ENCODE data around the gene BRD9. TPM values are rescaled to one million over a fixed set of nuclear protein-coding genes. Genes with fewer than 3 reads are reported as not detected.
A peak's percentile ranks its signal among the peaks of the same experiment; 100 is the strongest.
"Not testable (repeated sequence)": the region's sequence is repeated elsewhere in the genome, so short reads cannot be mapped to it uniquely, and the experiment has no call there.

Gene BRD9
- total RNA-seq, 1 experiment from 2014 or later: 55.6 TPM

GRCh38 chr5:892394-893136 is at the start of gene BRD9, which contains the start of gene TRIP13 (continued):
- no peak for TF ChIP-seq TEAD4 (CRISPR knock-in tag; IDR thresholded peaks at IDR 0.05)
- no peak for TF ChIP-seq NFYB (CRISPR knock-in tag; conservative IDR thresholded peaks at IDR 0.05; ENCODE audit: low read depth)
- no peak for TF ChIP-seq NR3C1 (CRISPR knock-in tag; conservative IDR thresholded peaks at IDR 0.05; ENCODE audit: low read depth)
- no peak for TF ChIP-seq FOXJ3 (CRISPR knock-in tag; IDR thresholded peaks at IDR 0.05; ENCODE audit: borderline replicate concordance)
- TF ChIP-seq IRF2 (CRISPR knock-in tag; IDR thresholded peaks at IDR 0.05; ENCODE audit: borderline replicate concordance, low read depth): no peak
- TF ChIP-seq, protein P1, sequence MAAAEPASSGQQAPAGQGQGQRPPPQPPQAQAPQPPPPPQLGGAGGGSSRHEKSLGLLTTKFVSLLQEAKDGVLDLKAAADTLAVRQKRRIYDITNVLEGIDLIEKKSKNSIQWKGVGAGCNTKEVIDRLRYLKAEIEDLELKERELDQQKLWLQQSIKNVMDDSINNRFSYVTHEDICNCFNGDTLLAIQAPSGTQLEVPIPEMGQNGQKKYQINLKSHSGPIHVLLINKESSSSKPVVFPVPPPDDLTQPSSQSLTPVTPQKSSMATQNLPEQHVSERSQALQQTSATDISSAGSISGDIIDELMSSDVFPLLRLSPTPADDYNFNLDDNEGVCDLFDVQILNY (CRISPR knock-in tag; IDR thresholded peaks at IDR 0.05): peak; percentile 84
- 0 out of 2 replicates have a peak, but pooled peaks have one; percentile 12 for TF ChIP-seq ZNF317 (CRISPR knock-in tag; IDR thresholded peaks at IDR 0.05; ENCODE audit: borderline replicate concordance, low read depth)
- TF ChIP-seq, protein P2, sequence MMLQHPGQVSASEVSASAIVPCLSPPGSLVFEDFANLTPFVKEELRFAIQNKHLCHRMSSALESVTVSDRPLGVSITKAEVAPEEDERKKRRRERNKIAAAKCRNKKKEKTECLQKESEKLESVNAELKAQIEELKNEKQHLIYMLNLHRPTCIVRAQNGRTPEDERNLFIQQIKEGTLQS (CRISPR knock-in tag; conservative IDR thresholded peaks at IDR 0.05): no peak
- no peak for TF ChIP-seq OVOL2 (CRISPR knock-in tag; IDR thresholded peaks at IDR 0.05; ENCODE audit: borderline replicate concordance)
- no peak for TF ChIP-seq ZNF423 (CRISPR knock-in tag; IDR thresholded peaks at IDR 0.05)
- peak; percentile 40 for TF ChIP-seq JUN (CRISPR knock-in tag; IDR thresholded peaks at IDR 0.05)
- TF ChIP-seq, protein P3, sequence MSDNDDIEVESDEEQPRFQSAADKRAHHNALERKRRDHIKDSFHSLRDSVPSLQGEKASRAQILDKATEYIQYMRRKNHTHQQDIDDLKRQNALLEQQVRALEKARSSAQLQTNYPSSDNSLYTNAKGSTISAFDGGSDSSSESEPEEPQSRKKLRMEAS (CRISPR knock-in tag; IDR thresholded peaks at IDR 0.05): peak; percentile 80; the same call in 1 of the 2 replicates

- CTCF ChIA-PET; ATAC-seq; H3K27me3 Mint-ChIP-seq (ENCODE audit: low read depth); H3K27ac Mint-ChIP-seq; DNase-seq (ENCODE audit: low spot score); H3K9me3 Mint-ChIP-seq; POLR2A ChIA-PET; H3K4me1 Mint-ChIP-seq; H3K36me3 Mint-ChIP-seq; H3K4me3 Mint-ChIP-seq: not testable (repeated sequence)
These were observed 48.1 kb upstream of the BRD9 start for GRCh38 chr5:940741-941140.

DNA sequence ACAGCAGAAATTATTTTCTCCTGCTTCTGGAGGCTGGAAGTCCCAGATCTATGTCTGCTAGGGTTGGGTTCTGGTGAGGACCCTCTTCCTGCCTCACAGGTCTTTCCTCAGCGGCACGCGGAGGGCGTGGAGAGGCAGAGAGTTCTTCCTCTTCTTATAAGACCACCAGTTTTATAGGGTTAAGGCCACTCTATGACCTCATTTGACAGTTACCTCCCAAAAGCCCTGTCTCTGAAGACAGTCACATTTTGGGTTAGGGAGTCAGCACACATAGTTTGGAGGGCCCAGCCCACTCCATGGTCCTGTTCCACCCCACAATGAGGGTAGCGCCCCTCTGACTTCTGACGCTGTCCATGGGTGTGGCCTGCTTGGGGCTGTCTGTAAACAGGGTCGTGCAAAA is 46.8 kb upstream of the BRD9 start:
- Mint-ChIP-seq H3K9me3 (peaks cover 13% of the 10 kb centered on the region), H3K36me3 (no peaks in the 10 kb centered on the region), H3K27me3 (ENCODE audit: low read depth) (no peaks in the 10 kb centered on the region; the same call in none of the 2 replicates), H3K27ac (no peak overlapping the region), H3K4me1 (peaks cover 3% of the 10 kb centered on the region; the same call in 1 of the 2 replicates), H3K4me3 (no peak overlapping the region)
- ATAC-seq (no peak), DNase-seq (ENCODE audit: low spot score) (no peak)
- ChIA-PET CTCF (no interaction called here), POLR2A (no interaction called here)
- TF ChIP-seq, protein P4, sequence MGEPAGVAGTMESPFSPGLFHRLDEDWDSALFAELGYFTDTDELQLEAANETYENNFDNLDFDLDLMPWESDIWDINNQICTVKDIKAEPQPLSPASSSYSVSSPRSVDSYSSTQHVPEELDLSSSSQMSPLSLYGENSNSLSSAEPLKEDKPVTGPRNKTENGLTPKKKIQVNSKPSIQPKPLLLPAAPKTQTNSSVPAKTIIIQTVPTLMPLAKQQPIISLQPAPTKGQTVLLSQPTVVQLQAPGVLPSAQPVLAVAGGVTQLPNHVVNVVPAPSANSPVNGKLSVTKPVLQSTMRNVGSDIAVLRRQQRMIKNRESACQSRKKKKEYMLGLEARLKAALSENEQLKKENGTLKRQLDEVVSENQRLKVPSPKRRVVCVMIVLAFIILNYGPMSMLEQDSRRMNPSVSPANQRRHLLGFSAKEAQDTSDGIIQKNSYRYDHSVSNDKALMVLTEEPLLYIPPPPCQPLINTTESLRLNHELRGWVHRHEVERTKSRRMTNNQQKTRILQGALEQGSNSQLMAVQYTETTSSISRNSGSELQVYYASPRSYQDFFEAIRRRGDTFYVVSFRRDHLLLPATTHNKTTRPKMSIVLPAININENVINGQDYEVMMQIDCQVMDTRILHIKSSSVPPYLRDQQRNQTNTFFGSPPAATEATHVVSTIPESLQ (CRISPR knock-in tag; IDR thresholded peaks at IDR 0.05): no peak

- DNase-seq (ENCODE audit: low spot score): no peak
- H3K27me3 Mint-ChIP-seq (ENCODE audit: low read depth): no peaks in the 10 kb centered on the region; the same call in none of the 2 replicates
- ChIA-PET POLR2A (no interaction called here), CTCF (interaction anchor here (0.9 to 1.2 kb wide), 2 partner anchors 11 to 53 kb away, joined by 3 read pairs; no protein-coding TSS in a partner anchor)
- H3K36me3 Mint-ChIP-seq: no peaks in the 10 kb centered on the region
- H3K27ac Mint-ChIP-seq: no peak overlapping the region
- no peak overlapping the region for H3K4me3 Mint-ChIP-seq
- peaks cover 13% of the 10 kb centered on the region for H3K9me3 Mint-ChIP-seq
- ATAC-seq: no peak
- no peaks in the 10 kb centered on the region for H3K4me1 Mint-ChIP-seq
- TF ChIP-seq PRRX2 (CRISPR knock-in tag; IDR thresholded peaks at IDR 0.05) (no peak), SMAD3 (CRISPR knock-in tag; IDR thresholded peaks at IDR 0.05; ENCODE audit: borderline replicate concordance) (no peak), E2F1 (CRISPR knock-in tag; IDR thresholded peaks at IDR 0.05) (no peak), IRF2 (CRISPR knock-in tag; IDR thresholded peaks at IDR 0.05; ENCODE audit: borderline replicate concordance, low read depth) (no peak), ESRRA (CRISPR knock-in tag; IDR thresholded peaks at IDR 0.05; ENCODE audit: borderline replicate concordance) (no peak), SMAD4 (CRISPR knock-in tag; IDR thresholded peaks at IDR 0.05) (no peak), EMX1 (CRISPR knock-in tag; IDR thresholded peaks at IDR 0.05) (no peak)
- TF ChIP-seq, protein P5, sequence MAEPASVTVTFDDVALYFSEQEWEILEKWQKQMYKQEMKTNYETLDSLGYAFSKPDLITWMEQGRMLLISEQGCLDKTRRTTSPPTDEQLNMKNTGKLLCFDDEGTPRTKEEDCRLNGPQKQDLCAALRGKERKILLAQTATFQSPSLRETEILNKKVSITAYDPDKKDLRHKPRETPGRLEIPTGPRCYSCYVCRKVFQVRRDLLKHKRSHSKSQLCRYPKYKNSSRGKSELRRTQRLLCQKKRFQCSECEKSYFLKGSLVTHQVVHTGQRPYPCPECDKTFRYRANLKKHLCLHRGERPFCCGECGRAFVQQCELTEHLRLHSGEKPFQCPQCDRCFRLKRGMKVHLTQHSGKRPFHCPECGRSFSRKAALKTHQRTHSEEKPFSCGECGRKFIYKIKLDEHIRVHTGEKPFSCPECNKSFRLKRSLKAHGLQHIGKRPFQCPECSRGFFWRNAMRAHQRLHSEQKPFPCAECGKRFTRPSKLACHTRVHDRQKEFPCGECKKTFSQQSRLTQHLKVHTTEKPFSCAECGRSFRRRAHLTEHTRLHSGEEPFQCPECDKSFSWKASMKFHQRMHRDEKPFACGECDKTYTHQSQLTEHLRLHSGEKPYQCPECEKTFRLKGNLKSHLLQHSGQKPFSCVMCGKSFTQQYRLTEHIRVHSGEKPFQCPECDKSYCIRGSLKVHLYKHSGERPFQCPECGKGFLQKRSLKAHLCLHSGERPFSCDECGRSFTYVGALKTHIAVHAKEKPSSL (CRISPR knock-in tag; conservative IDR thresholded peaks at IDR 0.05): no peak
- TF ChIP-seq, protein P1 (CRISPR knock-in tag; IDR thresholded peaks at IDR 0.05): no peak
- TF ChIP-seq, protein P3 (CRISPR knock-in tag; IDR thresholded peaks at IDR 0.05): no peak
These were observed 44.7 kb upstream of the BRD9 start for GRCh38 chr5:937151-937924.

All from WTC11 (cell line).